ENCODE data around the gene DIMT1.
A peak's percentile ranks its signal among the peaks of the same experiment; 100 is the strongest.

The DIMT1 gene

DNA sequence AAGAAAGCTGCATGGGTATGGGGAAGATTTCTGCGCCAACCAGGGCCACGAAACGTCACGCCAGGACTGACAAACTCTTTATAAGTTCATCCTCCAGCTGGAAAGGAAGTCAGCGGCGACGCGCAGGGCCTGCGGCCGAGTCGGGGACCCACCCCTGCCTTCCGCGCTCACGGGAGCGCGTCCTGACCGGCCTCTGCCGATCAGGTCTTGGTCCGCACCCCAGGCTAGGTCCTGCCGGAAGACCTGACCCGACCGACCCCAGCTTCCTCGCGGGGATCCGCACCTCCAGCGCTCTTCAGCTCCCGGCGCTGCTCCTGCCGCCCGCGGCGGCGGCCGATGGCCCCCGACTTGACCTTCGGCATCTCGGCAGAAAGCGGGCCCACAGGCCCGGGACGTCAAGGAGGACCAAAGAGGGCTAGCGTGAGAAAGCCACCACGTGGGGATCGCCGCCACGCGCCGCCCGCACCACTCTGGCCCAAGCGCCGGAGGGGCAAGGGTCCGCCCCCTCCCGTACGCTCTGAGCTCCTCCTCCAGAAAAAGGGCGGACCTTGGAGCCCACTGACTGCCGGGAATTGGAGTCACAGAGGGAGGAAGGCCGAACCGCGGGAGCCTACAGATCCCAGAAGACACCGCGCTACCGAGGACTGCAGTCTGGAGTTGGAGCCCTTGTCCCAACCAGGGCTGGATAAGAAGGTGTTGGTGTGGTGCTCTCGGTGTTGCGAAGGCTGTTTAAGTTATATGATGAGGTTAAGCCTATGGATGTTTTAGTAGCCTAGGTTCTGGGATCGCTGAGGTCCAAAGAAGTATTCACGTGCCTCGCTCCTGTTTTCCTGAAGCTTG is at the start of gene DIMT1:
Gene DIMT1 (minus strand): TSS at position 495 of the 840 bp plus-strand sequence. CDS start 133 bp downstream, at position 362.
- DNase-seq = peak; percentile 86

DNA sequence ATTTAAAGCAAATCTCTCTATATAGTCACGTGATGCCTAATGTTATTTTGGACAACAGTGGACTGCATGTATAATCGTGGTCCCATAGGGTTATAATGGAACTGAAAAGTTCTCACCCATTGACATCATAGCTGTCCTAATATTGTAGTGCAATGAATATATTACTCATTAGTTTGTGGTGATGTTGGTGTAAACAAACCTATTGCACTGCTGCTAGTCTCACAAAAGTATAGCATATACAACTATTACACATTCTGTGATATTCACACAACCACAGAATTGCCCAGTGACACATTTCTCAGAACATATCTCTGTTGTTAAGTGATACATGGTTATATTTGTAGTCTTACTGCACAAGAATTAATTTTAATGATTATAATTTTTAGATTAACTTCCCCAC is 46.6 kb upstream of the DIMT1 start:
- no peak for DNase-seq

DNA sequence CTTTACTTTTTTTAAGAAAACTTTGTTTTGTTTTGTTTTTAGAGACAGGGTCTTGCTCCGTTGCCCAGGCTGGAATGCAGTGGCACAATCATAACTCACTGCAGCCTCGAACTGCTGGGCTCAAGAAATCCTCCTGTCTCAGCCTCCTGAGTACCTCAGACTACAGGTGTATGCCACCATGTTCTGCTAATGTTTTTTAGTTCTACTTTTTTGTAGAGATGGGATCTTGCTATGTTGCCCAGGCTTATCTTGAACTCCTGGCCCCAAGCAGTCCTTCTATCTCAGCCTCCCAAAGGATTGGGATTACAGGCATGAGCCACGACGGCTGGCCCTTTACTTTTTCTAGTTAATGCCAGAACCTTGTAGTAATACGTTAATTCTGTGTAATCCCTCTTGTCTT is 44.8 kb upstream of the DIMT1 start:
- DNase-seq = no peak

DNA sequence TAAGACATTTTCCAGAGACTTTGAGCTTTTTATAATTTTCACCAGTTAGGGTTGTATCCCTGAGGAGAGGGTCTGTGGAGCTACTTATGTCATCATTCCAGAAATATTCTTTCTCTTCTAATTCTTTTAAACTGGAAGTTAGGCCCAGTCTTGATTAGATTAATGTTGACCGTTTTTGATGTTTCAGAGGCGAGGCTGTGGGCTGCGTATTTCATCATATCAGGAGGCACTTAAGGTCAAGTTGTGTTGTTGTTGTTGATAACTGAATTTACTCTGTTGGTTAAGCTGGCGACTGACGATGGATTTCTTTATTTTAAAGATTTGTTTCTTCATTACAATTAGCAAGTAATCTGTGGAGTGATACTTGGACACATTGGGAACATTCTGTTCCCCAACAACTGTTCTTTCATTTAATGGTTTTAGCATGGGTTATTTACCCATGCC is 28.9 kb upstream of the DIMT1 start:
- no peak for DNase-seq

DNA sequence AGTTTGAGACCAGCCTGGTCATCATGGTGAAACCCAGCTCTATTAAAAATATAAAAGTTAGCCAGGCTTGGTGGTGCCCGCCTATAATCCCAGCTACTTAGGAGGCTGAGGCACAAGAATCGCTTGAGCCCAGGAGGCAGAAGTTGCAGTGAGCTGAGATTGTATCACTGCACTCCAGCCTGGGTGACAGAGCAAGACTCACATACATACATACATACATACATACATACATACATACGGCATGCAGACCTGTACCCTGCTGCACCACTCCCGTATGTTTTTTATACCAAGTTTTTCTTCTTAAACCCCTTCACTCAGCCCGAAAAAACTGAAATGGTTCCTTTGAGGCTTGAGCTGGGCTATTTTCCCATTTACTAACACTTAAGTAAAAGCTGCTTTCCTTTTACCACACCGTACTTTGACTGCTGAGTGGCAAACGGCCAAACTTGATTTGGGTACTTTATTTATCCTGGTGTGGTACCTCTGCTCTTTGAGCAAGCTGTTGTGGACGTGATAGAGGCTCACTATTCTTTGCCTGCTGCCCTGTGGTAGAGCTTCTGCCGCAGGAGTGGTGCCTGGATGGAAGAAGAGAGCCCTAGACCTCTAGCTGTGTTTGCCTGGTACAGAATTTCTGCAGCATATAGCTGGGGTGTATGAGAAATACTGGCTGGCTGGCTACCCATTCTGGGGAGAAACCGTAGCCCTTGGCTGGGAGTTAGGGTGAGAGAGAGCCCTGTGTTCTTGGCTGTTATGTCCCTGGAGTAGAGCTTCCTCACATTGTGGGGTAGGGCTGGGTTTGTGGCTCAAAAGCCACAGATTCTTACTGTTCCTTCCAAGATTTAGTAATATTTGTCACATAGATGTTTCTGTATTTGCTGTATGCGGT is 28.3 kb upstream of the DIMT1 start:
- no peak for DNase-seq

DNA sequence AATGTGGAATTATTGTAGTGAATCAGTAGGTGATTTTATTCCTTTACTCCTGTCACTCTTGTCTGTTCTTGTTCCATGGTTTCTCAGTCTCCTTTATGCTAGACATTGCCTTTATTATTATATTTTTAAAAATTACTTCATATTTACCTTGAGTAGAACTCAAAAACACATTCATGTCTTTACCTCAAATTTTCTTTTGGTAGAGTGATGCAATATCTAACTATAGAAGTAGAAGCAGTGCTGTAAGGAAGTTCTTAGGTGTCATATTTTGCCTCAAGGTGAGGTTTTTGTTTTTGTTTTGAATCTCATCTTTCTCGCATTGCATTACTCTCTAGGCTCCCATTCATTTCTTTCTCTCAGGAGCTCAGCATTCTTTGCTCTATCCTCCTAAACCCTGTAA is 21.1 kb upstream of the DIMT1 start:
- no peak for DNase-seq

DNA sequence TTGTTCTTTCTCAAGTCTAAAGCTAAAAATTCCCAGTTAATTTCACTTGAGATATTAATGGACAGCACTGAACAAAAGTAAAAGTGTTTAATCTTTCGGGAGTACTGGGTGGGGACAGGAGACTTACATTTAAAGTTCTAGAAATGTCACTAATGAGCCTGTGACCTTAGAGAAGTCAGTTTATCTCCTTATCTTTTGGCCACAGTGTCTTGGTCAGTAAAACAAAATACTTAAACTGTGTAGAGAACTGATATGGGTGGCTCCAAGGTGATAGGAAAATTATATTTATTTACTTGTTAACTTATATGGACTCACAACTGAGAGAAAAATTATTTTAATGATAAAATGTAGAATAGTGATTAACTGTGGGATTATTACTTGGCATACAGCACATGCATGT is 17.7 kb upstream of the DIMT1 start:
- DNase-seq = no peak

DNA sequence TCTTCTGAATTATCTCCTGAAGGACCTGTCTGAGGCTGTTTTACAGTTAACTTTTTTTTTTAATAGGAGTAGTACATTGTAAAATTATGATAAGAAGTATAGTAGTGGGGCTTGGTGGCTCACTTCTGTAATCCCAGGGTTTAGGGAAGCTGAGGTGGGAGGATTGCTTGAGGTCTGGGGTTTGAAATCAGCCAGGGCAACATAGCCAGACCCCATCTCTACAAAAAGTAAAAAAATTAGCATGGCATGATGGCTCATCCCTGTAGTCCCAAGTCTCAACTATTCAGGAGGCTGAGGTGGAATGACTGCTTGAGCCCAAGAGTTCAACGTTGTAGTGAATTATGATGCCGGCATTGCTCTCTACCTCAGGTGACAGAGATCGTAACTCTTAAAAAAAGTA is 15.9 kb upstream of the DIMT1 start:
- DNase-seq = no peak

DNA sequence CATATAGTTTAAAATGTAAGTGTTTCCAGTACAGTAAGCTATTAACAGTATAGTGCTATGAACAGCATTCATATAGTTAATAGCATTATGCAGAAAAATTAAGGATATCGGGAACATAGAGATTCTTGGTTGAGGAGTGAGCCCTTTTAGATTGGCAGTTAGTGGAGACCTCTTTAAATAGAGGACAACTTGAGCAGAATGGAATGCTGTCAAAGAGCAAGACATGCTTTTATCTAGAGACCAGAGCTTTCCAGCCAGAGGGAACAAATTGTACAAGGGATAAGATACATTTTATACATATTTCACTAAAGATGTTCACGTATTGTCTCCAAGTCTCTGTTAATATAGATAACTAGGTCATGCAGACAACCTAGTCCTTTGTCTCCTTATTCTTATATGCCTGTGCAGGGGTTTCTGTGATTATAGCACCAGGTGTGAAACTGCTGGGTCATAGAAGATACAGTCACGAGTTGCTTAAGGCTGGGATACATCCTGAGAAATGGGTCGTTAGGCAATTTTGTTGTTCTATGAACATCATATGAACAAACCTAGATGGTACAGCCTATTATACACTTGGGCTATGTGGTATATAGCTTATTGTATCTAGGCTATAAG is 14.9 kb upstream of the DIMT1 start:
- no peak for DNase-seq

DNA sequence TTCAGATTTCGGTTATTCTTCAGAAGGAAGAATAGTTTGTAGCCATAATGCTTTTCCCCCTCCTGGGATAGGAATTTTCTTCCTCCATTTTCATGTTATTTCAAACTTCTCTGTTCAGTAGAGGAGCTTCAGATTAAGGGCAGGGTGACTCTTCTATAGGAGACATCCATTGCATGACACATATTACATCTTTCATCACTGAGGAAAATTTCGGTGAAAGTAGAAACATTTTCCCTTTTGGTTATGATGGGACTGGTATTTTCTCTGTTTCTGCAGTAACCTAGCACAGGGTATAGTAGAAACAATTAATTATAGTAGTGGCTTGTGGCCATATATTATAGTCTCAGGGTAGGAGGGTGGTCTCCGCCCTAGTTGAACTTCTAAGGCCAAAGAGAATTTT is 10.0 kb upstream of the DIMT1 start:
- DNase-seq = no peak

DNA sequence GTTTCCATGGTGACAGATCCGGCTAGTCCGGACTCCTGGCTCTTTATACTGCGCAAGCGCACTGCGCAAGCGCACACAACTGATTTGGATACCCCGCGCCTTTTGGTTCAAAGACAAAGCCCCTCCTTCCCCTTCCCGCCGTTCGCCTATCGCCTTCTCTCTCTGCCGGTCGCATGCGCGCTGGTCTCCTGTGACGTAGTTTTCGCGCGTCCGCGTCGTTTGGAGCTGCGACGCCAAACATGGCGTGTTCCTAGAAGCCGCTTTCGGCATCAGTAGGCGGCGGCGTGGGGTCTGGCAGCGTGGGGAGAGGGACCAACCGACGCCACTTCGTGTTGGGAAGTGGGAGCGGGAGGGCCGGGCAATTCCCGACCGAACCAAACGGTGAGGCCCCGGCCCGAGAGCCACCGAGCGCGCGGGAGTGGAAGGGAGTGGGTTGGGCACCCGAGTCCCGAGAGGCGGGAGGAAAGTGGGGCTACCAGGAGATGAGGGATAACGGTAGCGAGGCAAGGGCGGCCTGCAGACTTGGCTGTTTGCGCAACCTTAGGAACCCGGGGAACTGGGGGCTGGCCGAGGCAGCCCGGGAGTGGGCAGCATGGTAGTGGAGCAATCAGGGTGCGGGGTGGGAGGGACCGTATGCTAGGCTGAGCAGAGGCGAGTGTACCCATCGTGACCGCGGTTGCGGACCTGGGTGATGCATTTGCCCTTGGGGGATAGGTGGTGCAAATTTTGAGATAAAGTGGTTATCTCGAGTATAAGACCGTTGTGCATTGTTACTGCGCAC is 9.0 kb upstream of the DIMT1 start, which contains the start of gene IPO11:
Gene IPO11 (plus strand): TSS at position 215 of the 781 bp plus-strand sequence. CDS start 24,517 bp downstream, outside the sequence.
- peak; percentile 99 for DNase-seq

DNA sequence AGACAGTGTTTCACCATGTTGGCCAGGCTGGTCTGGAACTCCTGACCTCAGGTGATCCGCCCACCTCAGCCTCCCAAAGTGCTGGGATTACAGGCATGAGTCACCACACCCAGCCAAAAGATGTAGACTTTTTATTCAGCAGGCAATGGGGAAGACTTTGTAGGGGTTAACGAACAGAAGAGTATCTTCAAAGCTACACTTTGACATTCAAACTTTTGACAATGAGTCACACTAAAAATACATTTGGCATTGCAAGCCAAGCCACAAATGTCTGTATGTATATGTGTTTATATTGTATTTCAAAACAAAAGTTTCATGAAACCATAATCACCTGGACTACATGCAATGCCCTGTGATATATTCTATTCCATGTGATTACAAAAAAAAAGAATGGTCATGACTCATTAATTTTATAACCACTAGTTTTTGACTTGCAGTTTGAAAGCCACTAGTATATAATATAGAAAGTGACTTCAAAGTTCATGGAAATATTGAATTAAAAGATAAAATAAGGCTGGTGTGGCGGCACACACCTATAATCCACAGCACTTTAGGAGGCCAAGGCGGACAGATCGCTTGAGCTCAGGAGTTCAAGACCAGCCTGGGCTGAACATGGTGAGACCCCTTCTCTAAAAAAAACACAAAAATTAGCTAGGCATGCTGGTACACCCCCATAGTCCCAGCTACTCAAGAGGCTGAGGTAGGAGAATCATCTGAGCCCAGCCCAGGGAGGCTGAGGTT is 8.3 kb downstream of the DIMT1 start:
- DNase-seq = no peak

DNA sequence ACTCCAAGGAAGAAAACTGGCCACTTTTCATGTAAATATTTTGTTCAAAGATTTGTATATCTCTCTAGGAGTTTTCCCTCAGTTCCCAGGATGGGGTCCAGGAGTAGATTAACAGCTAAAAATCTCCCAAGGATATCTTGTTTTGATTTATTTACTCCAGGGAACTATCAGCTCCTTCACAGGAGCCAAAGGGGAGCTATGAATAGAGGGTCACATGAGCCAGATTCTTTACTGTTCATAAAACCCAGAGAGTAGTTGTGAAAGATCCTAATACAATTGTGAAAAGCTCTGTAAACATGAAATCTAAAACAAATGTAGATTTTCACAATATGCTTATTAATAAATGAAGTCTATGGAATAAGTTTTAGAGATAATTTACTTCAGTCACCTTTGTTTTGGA is 16.9 kb downstream of the DIMT1 start:
- no peak for DNase-seq

DNA sequence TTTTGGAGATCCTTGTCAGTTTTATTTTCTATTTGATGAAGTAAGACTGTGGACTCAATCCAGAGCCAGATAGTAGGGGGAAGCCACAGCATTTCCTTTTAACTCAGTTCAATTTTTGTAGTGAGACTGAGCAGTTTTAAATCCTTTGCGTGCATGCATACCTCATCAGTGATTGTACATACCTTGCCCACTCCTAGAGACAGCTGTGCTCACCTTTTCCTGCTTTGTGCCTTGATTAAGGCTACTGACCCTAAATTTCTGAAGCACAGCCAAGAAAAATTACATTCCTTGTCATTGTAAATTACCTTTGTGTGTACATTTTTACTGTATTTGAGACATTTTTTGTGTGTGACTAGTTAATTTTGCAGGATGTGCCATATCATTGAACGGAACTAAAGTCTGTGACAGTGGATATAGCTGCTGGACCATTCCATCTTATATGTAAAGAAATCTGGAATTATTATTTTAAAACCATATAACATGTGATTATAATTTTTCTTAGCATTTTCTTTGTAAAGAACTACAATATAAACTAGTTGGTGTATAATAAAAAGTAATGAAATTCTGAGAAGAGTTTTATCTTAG is 17.8 kb downstream of the DIMT1 start:
- DNase-seq = no peak

DNA sequence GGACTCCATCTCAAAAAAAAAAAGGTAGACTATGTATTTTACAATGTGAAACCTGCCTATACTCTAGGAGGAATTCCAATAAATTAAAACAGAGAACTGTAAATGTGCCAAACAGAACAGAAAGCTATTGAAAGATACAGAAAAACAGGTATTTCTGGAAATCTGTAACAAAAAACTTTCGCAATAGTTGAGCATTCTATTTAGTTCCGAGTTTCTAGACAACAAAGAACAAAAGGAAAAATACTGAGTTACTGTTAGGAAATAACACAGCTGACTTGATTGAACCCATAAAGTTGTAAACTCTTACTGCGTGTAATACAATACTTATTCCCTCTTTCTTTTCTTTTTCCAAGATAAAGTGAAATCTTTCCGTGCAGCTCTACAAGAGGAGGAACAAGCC is 18.6 kb downstream of the DIMT1 start:
- no peak for DNase-seq

DNA sequence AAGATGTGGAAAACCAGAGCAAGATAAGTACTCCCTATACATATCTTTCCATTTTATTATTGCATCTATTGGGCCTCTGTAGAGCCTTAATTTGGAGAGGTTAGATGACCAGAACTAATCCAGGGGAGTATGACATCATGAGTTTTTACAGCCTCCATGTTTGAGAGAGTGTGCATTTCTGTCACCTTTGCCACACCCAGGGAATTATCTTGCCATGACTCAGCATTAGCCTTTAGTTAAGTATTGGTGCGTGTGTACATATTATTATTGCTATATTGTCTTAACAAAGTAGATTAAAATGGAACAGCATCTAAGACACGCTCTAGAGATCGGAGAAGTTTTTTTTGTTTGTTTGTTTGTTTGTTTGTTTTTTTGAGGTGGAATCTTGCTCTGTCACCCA is 27.6 kb downstream of the DIMT1 start:
- DNase-seq = no peak

DNA sequence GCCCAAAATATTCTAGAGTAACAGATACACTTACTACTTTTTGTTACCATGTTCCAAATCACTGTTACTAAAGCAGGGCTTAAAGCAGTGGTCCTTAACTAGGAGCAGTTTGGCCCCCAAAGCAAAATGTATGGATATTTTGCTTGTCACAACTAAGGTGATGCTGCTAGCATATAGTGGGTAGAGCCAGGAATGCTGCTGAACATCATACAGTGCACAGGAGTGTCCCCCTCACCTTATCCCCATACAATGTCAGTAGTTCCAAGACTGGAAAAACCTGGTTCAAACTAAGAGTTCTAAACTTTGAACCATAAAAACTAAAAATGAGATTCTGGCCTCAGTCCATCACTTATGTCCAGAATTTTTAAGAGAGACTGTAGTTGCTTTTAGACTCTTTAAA is 28.1 kb downstream of the DIMT1 start:
- DNase-seq = no peak

DNA sequence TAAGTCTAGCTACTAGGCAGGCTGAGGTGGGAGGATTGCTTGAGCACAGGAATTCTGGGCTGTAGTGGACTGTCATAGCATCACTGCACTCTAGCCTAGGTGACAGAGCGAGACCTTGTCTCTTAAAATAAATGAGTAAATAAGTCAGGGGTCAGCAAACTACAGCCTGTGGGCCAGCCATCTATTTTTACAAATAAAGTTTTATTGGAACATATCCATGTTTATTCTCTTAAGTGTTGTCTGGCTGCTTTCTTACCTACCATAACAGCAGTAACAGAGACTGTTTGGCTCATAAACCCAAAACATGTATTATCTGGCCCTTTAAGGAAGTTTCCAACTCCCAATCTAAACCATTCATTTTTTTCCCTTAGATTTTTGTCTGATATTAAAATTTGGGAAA is 29.6 kb downstream of the DIMT1 start:
- no peak for DNase-seq

DNA sequence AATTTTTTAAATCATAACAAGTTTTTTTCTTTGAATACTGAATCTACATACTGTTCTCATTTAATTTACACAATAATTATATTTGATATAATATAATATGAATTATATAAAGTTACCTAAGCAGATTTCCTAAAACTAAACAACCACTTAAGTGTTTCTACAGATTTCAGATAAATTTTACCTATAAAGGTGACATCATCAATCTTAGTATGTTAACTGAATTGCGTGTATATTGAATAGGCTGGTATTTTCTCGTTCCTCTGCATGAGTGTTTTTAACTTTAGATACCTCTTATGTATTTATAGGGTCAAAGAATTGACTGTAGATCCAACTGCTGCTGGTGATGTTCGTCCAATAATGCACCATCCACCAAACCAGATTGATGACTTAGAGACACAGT is 30.3 kb downstream of the DIMT1 start:
- DNase-seq = no peak

DNA sequence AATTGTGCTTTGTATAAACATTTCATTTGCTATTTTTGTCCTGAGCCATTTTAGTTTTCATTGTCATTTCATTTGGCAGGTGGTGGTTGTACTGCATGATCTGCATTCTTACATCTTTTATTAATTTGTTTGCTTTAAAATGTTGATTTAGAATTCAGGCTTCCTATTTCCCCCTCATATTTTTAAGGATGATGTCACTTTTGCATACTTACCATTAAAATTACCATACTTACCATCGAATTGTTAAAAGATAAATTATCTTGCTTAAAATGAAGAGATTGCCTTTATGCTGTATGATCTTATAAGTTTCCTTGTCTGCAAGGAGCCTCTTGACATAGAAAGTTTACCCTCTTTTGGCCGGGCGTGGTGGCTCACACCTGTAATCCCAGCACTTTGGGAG is 31.1 kb downstream of the DIMT1 start:
- no peak for DNase-seq

DNA sequence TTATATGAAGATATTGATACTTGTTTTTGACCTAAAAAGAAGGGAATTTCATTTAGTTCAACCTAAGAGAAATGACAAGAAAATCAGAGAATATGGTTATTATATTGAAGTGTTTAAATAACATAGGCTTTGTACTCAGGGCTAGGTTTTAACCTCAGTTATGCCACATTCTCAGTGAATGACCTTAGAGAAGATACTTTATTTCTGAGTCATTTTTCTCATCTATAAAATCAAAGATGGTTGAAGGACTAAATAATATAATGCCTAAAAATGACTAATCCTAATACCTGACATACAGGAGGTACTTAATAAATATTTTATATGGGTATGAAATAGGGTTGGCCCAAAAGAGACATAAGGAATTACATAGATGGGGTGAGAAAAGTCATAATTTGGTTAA is 32.3 kb downstream of the DIMT1 start:
- no peak for DNase-seq

DNA sequence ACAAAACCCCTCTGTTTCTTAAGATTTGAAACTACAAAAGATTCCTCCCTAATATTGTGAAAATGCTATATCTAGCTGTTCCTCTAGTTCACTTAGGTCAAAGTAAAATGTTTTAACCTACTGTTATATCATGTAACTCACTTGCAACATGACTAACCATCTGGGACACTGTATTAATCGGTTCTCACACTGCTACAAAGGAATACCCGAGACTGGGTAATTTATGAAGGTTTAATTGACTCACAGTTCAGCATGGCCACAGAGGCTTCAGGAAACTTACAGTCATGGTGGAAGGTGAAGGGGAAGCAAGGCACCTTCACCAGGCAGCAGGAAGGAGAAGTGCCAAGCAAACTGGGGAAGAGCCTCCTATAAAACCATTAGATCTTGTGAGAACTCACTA is 34.7 kb downstream of the DIMT1 start:
- DNase-seq = no peak
